DND-41 (cell line): Measurements from ENCODE around the gene CXCL10.

ENCODE experiments used
- CTCF ChIP-seq: IDR thresholded peaks from 2 replicates; pipeline ENCODE4 v1.5.1; 2012; ENCODE audit warnings: borderline replicate concordance, low read length, moderate library complexity, mild to moderate bottlenecking; ENCODE audit not compliant: poor library complexity, severe bottlenecking; ENCODE audit errors: extremely low read depth
- EZH2 ChIP-seq: IDR thresholded peaks from 3 replicates; pipeline ENCODE4 v1.6.1; 2012; ENCODE audit warnings: borderline replicate concordance, low read depth, mild to moderate bottlenecking, moderate library complexity, low read length, inconsistent platforms; ENCODE audit not compliant: severe bottlenecking

GRCh38 chr4:76023389-76023788, at the start of gene CXCL10:
- no peak for TF ChIP-seq CTCF
- TF ChIP-seq EZH2 = no peak
